HEK293T (cell line): ENCODE data around the gene PDE4DIP.
"Not testable (repeated sequence)": the region's sequence is repeated elsewhere in the genome, so short reads cannot be mapped to it uniquely, and the experiment has no call there.

Source experiments
- BHLHE40 ChIP-seq: fragments of 450-650 bp; IDR thresholded peaks from 2 replicates; pipeline ENCODE4 v1.6.1; 2016; ENCODE audit warnings: mild to moderate bottlenecking, moderate library complexity, borderline replicate concordance
- FOXA1 ChIP-seq: fragments of 450-650 bp; IDR thresholded peaks from 2 replicates; pipeline ENCODE4 v1.6.1; 2016; ENCODE audit warnings: mild to moderate bottlenecking
- FOXK2 ChIP-seq: fragments of 450-650 bp; IDR thresholded peaks from 2 replicates; pipeline ENCODE4 v1.6.1; 2016; ENCODE audit warnings: mild to moderate bottlenecking
- FOXM1 ChIP-seq: fragments of 450-650 bp; IDR thresholded peaks from 2 replicates; pipeline ENCODE4 v1.6.1; 2017; ENCODE audit warnings: mild to moderate bottlenecking, borderline replicate concordance
- SP1 ChIP-seq: fragments of 450-650 bp; IDR thresholded peaks from 2 replicates; pipeline ENCODE4 v1.6.1; 2017
- TARDBP ChIP-seq: fragments of 450-650 bp; IDR thresholded peaks from 2 replicates; pipeline ENCODE4 v1.6.1; 2016

DNA sequence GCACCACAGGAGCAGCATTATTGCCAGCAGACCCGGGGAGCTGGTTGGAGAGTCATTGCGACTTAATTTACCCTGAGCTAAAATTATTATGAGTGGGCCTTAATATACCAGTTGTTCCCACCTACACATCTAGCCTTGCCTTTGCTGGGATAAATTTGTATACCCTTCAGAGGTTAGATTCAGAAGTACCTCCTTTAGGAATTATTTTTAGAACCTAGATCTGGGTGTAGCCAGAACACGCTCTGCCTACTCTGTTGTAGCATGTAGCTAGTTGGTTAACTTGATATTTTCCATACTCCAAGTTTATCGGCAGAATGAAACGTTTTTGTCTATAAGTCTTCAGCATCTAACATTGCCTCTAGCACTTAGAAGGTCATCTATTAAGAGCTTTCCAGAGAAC, 9.1 kb downstream of the PDE4DIP start:
- not testable (repeated sequence) for TF ChIP-seq FOXA1, SP1, FOXM1, BHLHE40, FOXK2, TARDBP
